ENCODE data around the gene TBX4.
"Not testable (repeated sequence)": the region's sequence is repeated elsewhere in the genome, so short reads cannot be mapped to it uniquely, and the experiment has no call there.

Gene TBX4

DNA sequence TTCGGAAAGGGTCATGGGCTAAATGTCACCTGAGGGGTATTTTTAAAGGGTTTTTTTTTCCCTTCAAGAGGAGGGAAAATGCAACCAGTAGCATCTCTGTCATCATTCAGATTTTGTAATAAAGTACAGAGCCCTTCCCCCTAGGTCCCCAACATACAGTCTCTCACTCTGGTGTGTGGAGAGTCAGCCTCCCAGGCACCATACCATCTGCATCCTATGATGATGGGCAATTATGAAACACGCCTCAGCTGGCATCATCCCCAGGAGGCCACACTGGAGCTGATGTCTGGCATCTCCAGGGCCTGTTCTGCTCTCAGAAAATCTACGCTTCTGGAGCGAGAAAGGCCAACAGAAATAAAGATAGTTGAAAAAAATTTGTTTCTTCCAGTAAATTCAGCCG lies 32.0 kb downstream of the TBX4 start:
- DNase-seq (ENCODE audit: low spot score), result no peak

DNA sequence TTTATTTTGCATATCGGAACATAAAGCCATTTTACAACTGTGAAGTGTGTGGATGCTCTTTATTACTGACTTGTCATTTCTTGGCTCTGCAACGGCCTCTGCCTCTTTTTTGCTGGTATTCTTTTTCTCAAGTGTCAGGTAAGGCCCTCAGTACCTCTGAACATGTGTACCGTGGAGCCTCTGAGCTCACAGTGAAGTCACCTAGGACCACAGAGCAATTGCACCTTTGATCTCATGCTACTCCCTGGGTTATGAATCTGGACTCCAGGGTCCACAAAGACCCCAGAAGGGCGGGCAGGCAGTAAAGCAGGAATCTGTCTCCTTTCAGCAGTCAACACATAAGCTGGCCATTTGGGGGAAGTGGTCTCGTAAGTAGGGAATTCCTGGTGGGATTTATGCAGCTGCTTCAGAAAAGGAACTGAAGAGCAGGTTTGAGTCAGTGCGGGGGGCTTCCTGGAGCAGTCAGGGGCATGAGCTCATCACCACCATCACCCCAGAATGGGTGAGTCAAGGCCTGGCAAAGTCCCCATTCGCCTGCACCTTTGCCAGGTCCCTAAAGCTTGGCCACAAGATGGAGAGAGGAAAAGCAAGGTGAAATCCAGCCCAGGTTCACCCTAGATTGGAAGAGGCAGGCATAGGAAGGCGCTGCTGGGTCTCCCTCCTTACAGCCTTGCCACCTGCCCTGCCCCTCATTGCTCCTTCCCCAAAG lies 33.0 kb downstream of the TBX4 start:
- no peak for DNase-seq (ENCODE audit: low spot score)

GRCh38 chr17:61486135-61487120 lies 34.2 kb downstream of the TBX4 start:
- DNase-seq (ENCODE audit: low spot score), result no peak

- DNase-seq (ENCODE audit: low spot score), result no peak
Measured at GRCh38 chr17:61487161-61487988, 35.2 kb downstream of the TBX4 start.

GRCh38 chr17:61487989-61488595 lies 35.9 kb downstream of the TBX4 start:
- DNase-seq (ENCODE audit: low spot score), result no peak

GRCh38 chr17:61488878-61489718 lies 36.9 kb downstream of the TBX4 start:
- DNase-seq (ENCODE audit: low spot score), result no peak

DNA sequence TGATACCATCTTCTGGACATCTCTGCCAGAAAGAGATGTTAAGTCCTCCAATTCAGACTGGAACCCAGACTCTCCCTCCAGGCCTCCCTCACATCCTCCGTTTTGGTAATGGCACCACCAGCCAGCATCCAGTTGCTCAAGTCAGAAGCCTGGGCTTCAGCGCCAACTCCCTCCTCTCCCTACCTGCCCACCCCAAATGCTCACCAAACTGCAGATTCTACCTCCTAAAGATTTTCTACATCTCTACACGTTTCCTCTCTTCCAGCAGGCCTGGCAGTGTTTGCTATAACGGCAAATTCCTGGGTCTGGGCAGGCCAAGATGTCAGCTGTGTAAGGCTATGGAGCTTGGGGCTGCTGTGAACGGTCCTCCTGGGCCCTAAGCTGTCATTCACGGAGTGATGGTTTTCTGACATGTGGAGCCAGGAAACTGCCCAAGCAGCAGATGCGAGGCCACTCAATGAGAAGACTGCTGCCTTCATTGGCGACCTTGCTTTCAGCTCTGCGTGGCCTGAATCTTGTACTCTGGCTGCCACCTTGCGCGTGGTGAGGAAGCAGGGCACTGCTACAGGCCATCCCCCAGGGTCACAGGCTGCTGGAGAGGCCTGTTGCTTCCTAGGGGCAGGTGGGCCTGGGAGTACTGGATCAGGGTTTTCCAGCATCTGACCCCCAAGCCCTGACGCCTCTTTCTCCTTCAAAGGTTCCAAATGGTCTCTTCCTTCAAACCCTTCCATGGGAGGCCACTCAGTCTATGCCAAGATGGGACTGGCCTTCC lies 37.7 kb downstream of the TBX4 start:
- DNase-seq (ENCODE audit: low spot score), result no peak

GRCh38 chr17:61490540-61490975 lies 38.3 kb downstream of the TBX4 start:
- DNase-seq (ENCODE audit: low spot score), result no peak

GRCh38 chr17:61491981-61492380 lies 39.8 kb downstream of the TBX4 start:
- DNase-seq (ENCODE audit: low spot score), result no peak

- no peak for DNase-seq (ENCODE audit: low spot score)
Measured at GRCh38 chr17:61492759-61493526, 40.7 kb downstream of the TBX4 start.

GRCh38 chr17:61493830-61494324 lies 41.7 kb downstream of the TBX4 start:
- DNase-seq (ENCODE audit: low spot score), result not testable (repeated sequence)

GRCh38 chr17:61494325-61495160 lies 42.3 kb downstream of the TBX4 start:
- DNase-seq (ENCODE audit: low spot score), result no peak

- no peak for DNase-seq (ENCODE audit: low spot score)
Measured at GRCh38 chr17:61495161-61495857, 43.1 kb downstream of the TBX4 start.

DNA sequence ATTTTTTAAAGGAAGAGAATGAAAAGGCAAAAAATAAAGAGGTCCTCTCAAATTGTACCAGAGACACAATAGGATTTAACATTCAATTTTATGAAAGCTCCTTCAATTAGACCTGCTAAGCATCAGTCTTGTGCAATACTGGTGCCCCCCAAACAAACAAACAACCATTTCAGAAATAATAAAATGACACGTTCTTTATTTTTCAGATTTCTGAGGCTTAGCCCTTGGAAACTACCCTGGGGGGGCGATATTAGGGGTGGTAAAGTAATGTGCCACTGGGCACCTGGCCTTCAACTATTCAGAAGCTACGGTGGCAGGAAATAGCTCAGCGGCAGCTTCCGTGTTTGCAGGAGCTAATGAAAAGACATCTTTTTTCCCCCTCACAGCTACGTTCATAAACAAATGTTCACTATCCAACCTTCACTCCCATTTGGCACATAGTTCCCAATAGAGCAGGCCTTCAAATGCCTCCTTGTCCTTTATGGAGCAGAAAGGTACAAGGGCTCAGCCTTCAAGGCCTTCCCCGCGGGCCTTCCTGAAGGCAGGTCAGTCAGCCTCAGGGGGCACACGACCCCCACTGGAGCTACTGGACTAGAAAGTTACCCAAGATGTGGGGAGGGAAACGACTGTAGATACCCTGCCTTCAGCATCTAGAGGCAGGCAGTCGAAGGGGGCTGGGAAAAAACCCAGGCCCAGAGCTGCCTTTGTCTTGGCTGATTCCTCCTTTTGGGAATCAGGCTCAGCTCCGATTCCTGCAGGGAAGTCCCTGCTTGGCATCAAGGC lies 44.1 kb downstream of the TBX4 start:
- DNase-seq (ENCODE audit: low spot score), result no peak

GRCh38 chr17:61496957-61497653 lies 44.9 kb downstream of the TBX4 start:
- no peak for DNase-seq (ENCODE audit: low spot score)

Measured in hematopoietic multipotent progenitor cell treated with erythropoietin and hydrocortisone succinate and interleukin-3 and kit ligand, for 15 days (in vitro differentiated cells).